ENCODE measurements around the gene CYP27A1. TPM values are rescaled to one million over a fixed set of nuclear protein-coding genes. Genes with fewer than 3 reads are reported as not detected.
"Not testable (repeated sequence)": the region's sequence is repeated elsewhere in the genome, so short reads cannot be mapped to it uniquely, and the experiment has no call there.

The CYP27A1 gene
- total RNA-seq, 2 experiments from 2014 or later, result 0.12 to 0.16 TPM

- intact Hi-C loops (cut with DNase I, micrococcal nuclease), result no loop called here
- no peak overlapping the region for H3K4me3 Mint-ChIP-seq
Observed at GRCh38 chr2:218746960-218747359, 35.0 kb upstream of the CYP27A1 start.

GRCh38 chr2:218748741-218749441 lies 33.1 kb upstream of the CYP27A1 start:
- DNase-seq, result no peak
- intact Hi-C loops (cut with DNase I, micrococcal nuclease), result no loop called here
- Mint-ChIP-seq H3K27ac (no peak overlapping the region), H3K36me3 (ENCODE audit: low read depth) (peaks cover 59% of the 10 kb centered on the region), H3K9me3 (ENCODE audit: low read depth) (no peaks in the 10 kb centered on the region), H3K4me1 (peaks cover 13% of the 10 kb centered on the region), H3K4me3 (no peak overlapping the region), H3K27me3 (no peaks in the 10 kb centered on the region)
- CTCF ChIA-PET, result no interaction called here
- ATAC-seq, result no peak
- POLR2A ChIA-PET, result no interaction called here

More at GRCh38 chr2:218746960-218747359, 35.0 kb upstream of the CYP27A1 start:
- H3K36me3 Mint-ChIP-seq (ENCODE audit: low read depth), result peaks cover 56% of the 10 kb centered on the region
- H3K9me3 Mint-ChIP-seq (ENCODE audit: low read depth), result no peaks in the 10 kb centered on the region
- no peak overlapping the region for H3K27ac Mint-ChIP-seq
- H3K4me1 Mint-ChIP-seq, result peaks cover 26% of the 10 kb centered on the region
- ATAC-seq (no peak), DNase-seq (no peak)
- H3K27me3 Mint-ChIP-seq, result no peaks in the 10 kb centered on the region
- POLR2A ChIA-PET, result no interaction called here
- CTCF ChIA-PET, result interaction anchor here (0.8 to 1.3 kb wide), 3 partner anchors 100 to 233 kb away, joined by 3 to 4 read pairs (median 3); no protein-coding TSS in a partner anchor

GRCh38 chr2:218754201-218754600 lies 27.7 kb upstream of the CYP27A1 start:
- Mint-ChIP-seq H3K27ac (no peak overlapping the region), H3K27me3 (no peaks in the 10 kb centered on the region), H3K4me1 (no peaks in the 10 kb centered on the region), H3K9me3 (ENCODE audit: low read depth) (no peaks in the 10 kb centered on the region), H3K4me3 (no peak overlapping the region), H3K36me3 (ENCODE audit: low read depth) (peaks cover 31% of the 10 kb centered on the region)
- DNase-seq (no peak), ATAC-seq (no peak)
- intact Hi-C loops (cut with DNase I, micrococcal nuclease), result no loop called here
- ChIA-PET CTCF (interaction anchor here (0.6 to 1.0 kb wide), 2 partner anchors 93 to 493 kb away, joined by 3 read pairs; no protein-coding TSS in a partner anchor), POLR2A (interaction anchor here (0.5 kb wide), 1 partner anchor 11 kb away, joined by 3 read pairs; no protein-coding TSS in a partner anchor)

- intact Hi-C loops (cut with DNase I, micrococcal nuclease), result no loop called here
- no peak overlapping the region for H3K27ac Mint-ChIP-seq
- POLR2A ChIA-PET, result no interaction called here
- H3K27me3 Mint-ChIP-seq, result no peaks in the 10 kb centered on the region
- no peak overlapping the region for H3K4me3 Mint-ChIP-seq
- peaks cover 29% of the 10 kb centered on the region for H3K36me3 Mint-ChIP-seq (ENCODE audit: low read depth)
- DNase-seq, result no peak
- H3K9me3 Mint-ChIP-seq (ENCODE audit: low read depth), result no peaks in the 10 kb centered on the region
- CTCF ChIA-PET, result no interaction called here
- ATAC-seq, result no peak
- H3K4me1 Mint-ChIP-seq, result no peaks in the 10 kb centered on the region
Observed at GRCh38 chr2:218754781-218755180, 27.2 kb upstream of the CYP27A1 start.

GRCh38 chr2:218755198-218755566 lies 26.8 kb upstream of the CYP27A1 start:
- no peaks in the 10 kb centered on the region for H3K4me1 Mint-ChIP-seq
- DNase-seq, result no peak
- peaks cover 29% of the 10 kb centered on the region for H3K36me3 Mint-ChIP-seq (ENCODE audit: low read depth)
- H3K9me3 Mint-ChIP-seq (ENCODE audit: low read depth), result no peaks in the 10 kb centered on the region
- no peak for ATAC-seq
- CTCF ChIA-PET, result no interaction called here
- no peak overlapping the region for H3K4me3 Mint-ChIP-seq
- POLR2A ChIA-PET, result no interaction called here
- H3K27ac Mint-ChIP-seq, result no peak overlapping the region
- intact Hi-C loops (cut with DNase I, micrococcal nuclease), result no loop called here
- H3K27me3 Mint-ChIP-seq, result no peaks in the 10 kb centered on the region

- ATAC-seq, result no peak
- POLR2A ChIA-PET, result no interaction called here
- H3K27me3 Mint-ChIP-seq, result no peaks in the 10 kb centered on the region
- no peaks in the 10 kb centered on the region for H3K4me1 Mint-ChIP-seq
- no peak overlapping the region for H3K27ac Mint-ChIP-seq
- no peak overlapping the region for H3K4me3 Mint-ChIP-seq
- CTCF ChIA-PET, result interaction anchor here (0.7 kb wide), 1 partner anchor 220 kb away, joined by 4 read pairs; no protein-coding TSS in a partner anchor
- H3K36me3 Mint-ChIP-seq (ENCODE audit: low read depth), result peaks cover 25% of the 10 kb centered on the region
- intact Hi-C loops (cut with DNase I, micrococcal nuclease), result no loop called here
- no peak for DNase-seq
- no peaks in the 10 kb centered on the region for H3K9me3 Mint-ChIP-seq (ENCODE audit: low read depth)
Observed at GRCh38 chr2:218755567-218756404, 26.2 kb upstream of the CYP27A1 start.

GRCh38 chr2:218756599-218757377 lies 25.2 kb upstream of the CYP27A1 start:
- intact Hi-C loops (cut with DNase I, micrococcal nuclease), result no loop called here
- H3K4me1 Mint-ChIP-seq, result no peaks in the 10 kb centered on the region
- H3K27ac Mint-ChIP-seq, result no peak overlapping the region
- H3K36me3 Mint-ChIP-seq (ENCODE audit: low read depth), result peaks cover 22% of the 10 kb centered on the region
- ChIA-PET POLR2A (no interaction called here), CTCF (interaction anchor here (0.6 to 0.7 kb wide), 2 partner anchors 26 to 219 kb away, joined by 3 to 4 read pairs; no protein-coding TSS in a partner anchor)
- DNase-seq, result no peak
- no peak for ATAC-seq
- H3K27me3 Mint-ChIP-seq, result no peaks in the 10 kb centered on the region
- no peaks in the 10 kb centered on the region for H3K9me3 Mint-ChIP-seq (ENCODE audit: low read depth)
- H3K4me3 Mint-ChIP-seq, result no peak overlapping the region

GRCh38 chr2:218761795-218762194 lies 20.2 kb upstream of the CYP27A1 start:
- ChIA-PET POLR2A (no interaction called here), CTCF (interaction anchor here (0.8 kb wide), 1 partner anchor 9 kb away, joined by 3 read pairs; no protein-coding TSS in a partner anchor)
- no peak overlapping the region for H3K4me3 Mint-ChIP-seq
- H3K27me3 Mint-ChIP-seq, result no peaks in the 10 kb centered on the region
- H3K9me3 Mint-ChIP-seq (ENCODE audit: low read depth), result no peaks in the 10 kb centered on the region
- no peaks in the 10 kb centered on the region for H3K4me1 Mint-ChIP-seq
- ATAC-seq (no peak), DNase-seq (no peak)
- H3K36me3 Mint-ChIP-seq (ENCODE audit: low read depth), result no peaks in the 10 kb centered on the region
- intact Hi-C loops (cut with DNase I, micrococcal nuclease), result no loop called here
- H3K27ac Mint-ChIP-seq, result no peak overlapping the region

GRCh38 chr2:218772759-218773158 lies 9.2 kb upstream of the CYP27A1 start:
- H3K27me3 Mint-ChIP-seq; POLR2A ChIA-PET; H3K27ac Mint-ChIP-seq; H3K4me1 Mint-ChIP-seq; intact Hi-C loops (cut with DNase I, micrococcal nuclease); H3K9me3 Mint-ChIP-seq (ENCODE audit: low read depth); ATAC-seq; H3K4me3 Mint-ChIP-seq; DNase-seq: not testable (repeated sequence)
- CTCF ChIA-PET, result interaction anchor here (0.7 kb wide), 1 partner anchor 8 kb away, joined by 3 read pairs; no protein-coding TSS in a partner anchor
- H3K36me3 Mint-ChIP-seq (ENCODE audit: low read depth), result peaks cover 28% of the 10 kb centered on the region

- DNase-seq, result no peak
- intact Hi-C loops (cut with DNase I, micrococcal nuclease), result no loop called here
- H3K4me3 Mint-ChIP-seq, result no peak overlapping the region
- ChIA-PET POLR2A (no interaction called here), CTCF (no interaction called here)
- H3K27me3 Mint-ChIP-seq, result peaks cover 3% of the 10 kb centered on the region
- ATAC-seq, result no peak
- H3K27ac Mint-ChIP-seq, result no peak overlapping the region
- peaks cover 24% of the 10 kb centered on the region for H3K36me3 Mint-ChIP-seq (ENCODE audit: low read depth)
- no peaks in the 10 kb centered on the region for H3K4me1 Mint-ChIP-seq
- peaks cover 9% of the 10 kb centered on the region for H3K9me3 Mint-ChIP-seq (ENCODE audit: low read depth)
Observed at GRCh38 chr2:218773881-218774280, 8.1 kb upstream of the CYP27A1 start.

GRCh38 chr2:218776488-218776887 lies 5.5 kb upstream of the CYP27A1 start:
- DNase-seq, result no peak
- Mint-ChIP-seq H3K27me3 (peaks cover 20% of the 10 kb centered on the region), H3K9me3 (ENCODE audit: low read depth) (peaks cover 9% of the 10 kb centered on the region), H3K4me1 (no peaks in the 10 kb centered on the region), H3K27ac (no peak overlapping the region), H3K4me3 (no peak overlapping the region), H3K36me3 (ENCODE audit: low read depth) (peaks cover 18% of the 10 kb centered on the region)
- ATAC-seq, result no peak
- ChIA-PET CTCF (interaction anchor here (0.6 to 0.8 kb wide), 2 partner anchors 12 to 933 kb away, joined by 3 to 4 read pairs; no protein-coding TSS in a partner anchor), POLR2A (no interaction called here)
- intact Hi-C loops (cut with DNase I, micrococcal nuclease), result no loop called here
